Subcutaneous abdominal adipose tissue (tissue), 5 donors: Measurements from ENCODE around the gene NALCN.
"Not testable (repeated sequence)": the region's sequence is repeated elsewhere in the genome, so short reads cannot be mapped to it uniquely, and the experiment has no call there.

ENCODE experiments used
- H3K27ac ChIP-seq: one replicate; pipeline ENCODE4 v1.7.0; 2013; ENCODE audit warnings: low read depth, mild to moderate bottlenecking, inconsistent platforms, low read length, moderate library complexity
- H3K27me3 ChIP-seq, 5 donors: one replicate each; pipeline ENCODE4 v1.7.0; 2013; ENCODE audit warnings: low read length in 5 of 5, inconsistent platforms in 1 of 5; ENCODE audit not compliant: control insufficient read depth in 5 of 5, insufficient read depth in 4 of 5
- H3K36me3 ChIP-seq, 5 donors: one replicate each; pipeline ENCODE4 v1.7.0; 2013; ENCODE audit warnings: low read length in 5 of 5; ENCODE audit not compliant: control insufficient read depth in 5 of 5, insufficient read depth in 5 of 5
- H3K4me1 ChIP-seq, 5 donors: one replicate each; pipeline ENCODE4 v1.7.0; 2013; ENCODE audit warnings: low read length in 5 of 5, mild to moderate bottlenecking in 3 of 5, moderate library complexity in 1 of 5; ENCODE audit not compliant: control insufficient read depth in 5 of 5, insufficient read depth in 5 of 5
- H3K4me3 ChIP-seq, 5 donors: one replicate each; pipeline ENCODE4 v1.7.0; 2013; ENCODE audit warnings: low read length in 5 of 5, low read depth in 1 of 5
- H3K9ac ChIP-seq, 5 donors: one replicate each; pipeline ENCODE4 v1.7.0; 2013; ENCODE audit warnings: low read length in 5 of 5, mild to moderate bottlenecking in 4 of 5, moderate library complexity in 3 of 5
- H3K9me3 ChIP-seq, 5 donors: one replicate each; pipeline ENCODE4 v1.7.0; 2013; ENCODE audit warnings: low read length in 5 of 5; ENCODE audit not compliant: control insufficient read depth in 5 of 5
- donor health status: healthy.
- donor health status: healthy.
- donor health status: healthy.
- donor health status: healthy.
- donor health status: healthy.

Gene NALCN

GRCh38 chr13:101323601-101324000 lies 92.7 kb downstream of the NALCN start:
- Histone ChIP-seq H3K9me3 (no peaks in the 10 kb centered on the region), H3K9ac (no peak overlapping the region), H3K4me1 (no peaks in the 10 kb centered on the region), H3K27me3 (no peaks in the 10 kb centered on the region), H3K4me3 (no peak overlapping the region), H3K27ac (no peak overlapping the region), H3K36me3 (no peaks in the 10 kb centered on the region)

- H3K27me3 ChIP-seq: no peaks in the 10 kb centered on the region
- no peaks in the 10 kb centered on the region for H3K9me3 ChIP-seq
- no peaks in the 10 kb centered on the region for H3K36me3 ChIP-seq
- no peak overlapping the region for H3K4me3 ChIP-seq
- H3K4me1 ChIP-seq: no peaks in the 10 kb centered on the region
- no peak overlapping the region for H3K9ac ChIP-seq
- H3K27ac ChIP-seq: no peak overlapping the region
Observed at GRCh38 chr13:101317986-101318523, 98.3 kb downstream of the NALCN start.

- not testable (repeated sequence) for H3K9me3 ChIP-seq, H3K4me1 ChIP-seq, H3K27me3 ChIP-seq
Observed at GRCh38 chr13:101313479-101313878, 102.8 kb downstream of the NALCN start.

GRCh38 chr13:101309014-101309619 lies 107.2 kb downstream of the NALCN start:
- Histone ChIP-seq H3K27ac (no peak overlapping the region), H3K36me3 (no peaks in the 10 kb centered on the region), H3K4me3 (no peak overlapping the region), H3K27me3 (no peaks in the 10 kb centered on the region), H3K9me3 (peaks cover 0 to 3% (median 0%) of the 10 kb centered on the region in 5 donors), H3K4me1 (no peaks in the 10 kb centered on the region), H3K9ac (no peak overlapping the region)

More at GRCh38 chr13:101313479-101313878, 102.8 kb downstream of the NALCN start:
- H3K9ac ChIP-seq, H3K36me3 ChIP-seq, H3K27ac ChIP-seq, H3K4me3 ChIP-seq: not testable (repeated sequence)

- Histone ChIP-seq H3K27me3 (no peaks in the 10 kb centered on the region), H3K36me3 (no peaks in the 10 kb centered on the region), H3K9ac (no peak overlapping the region), H3K4me3 (no peak overlapping the region), H3K9me3 (peaks cover 0 to 3% (median 0%) of the 10 kb centered on the region in 5 donors), H3K27ac (no peak overlapping the region), H3K4me1 (no peaks in the 10 kb centered on the region)
Observed at GRCh38 chr13:101308247-101309013, 107.9 kb downstream of the NALCN start.

- no peak overlapping the region for H3K9ac ChIP-seq
- H3K9me3 ChIP-seq: peaks cover 0 to 3% (median 0%) of the 10 kb centered on the region in 5 donors
- no peak overlapping the region for H3K4me3 ChIP-seq
- no peak overlapping the region for H3K27ac ChIP-seq
- no peaks in the 10 kb centered on the region for H3K27me3 ChIP-seq
- H3K4me1 ChIP-seq: no peaks in the 10 kb centered on the region
- H3K36me3 ChIP-seq: no peaks in the 10 kb centered on the region
Observed at GRCh38 chr13:101307181-101307701, 109.1 kb downstream of the NALCN start.

- Histone ChIP-seq H3K9me3 (peaks cover 0 to 3% (median 0%) of the 10 kb centered on the region in 5 donors), H3K4me3 (no peak overlapping the region), H3K27me3 (no peaks in the 10 kb centered on the region), H3K36me3 (no peaks in the 10 kb centered on the region), H3K9ac (no peak overlapping the region), H3K27ac (no peak overlapping the region), H3K4me1 (no peaks in the 10 kb centered on the region)
Observed at GRCh38 chr13:101306773-101307172, 109.5 kb downstream of the NALCN start.

GRCh38 chr13:101305981-101306411 lies 110.3 kb downstream of the NALCN start:
- peaks cover 0 to 3% (median 0%) of the 10 kb centered on the region in 5 donors for H3K9me3 ChIP-seq
- no peaks in the 10 kb centered on the region for H3K27me3 ChIP-seq
- H3K4me1 ChIP-seq: no peaks in the 10 kb centered on the region
- no peaks in the 10 kb centered on the region for H3K36me3 ChIP-seq
- H3K9ac ChIP-seq: no peak overlapping the region
- H3K4me3 ChIP-seq: no peak overlapping the region
- H3K27ac ChIP-seq: no peak overlapping the region

- Histone ChIP-seq H3K4me3 (no peak overlapping the region), H3K27me3 (no peaks in the 10 kb centered on the region), H3K27ac (no peak overlapping the region), H3K9me3 (no peaks in the 10 kb centered on the region), H3K4me1 (no peaks in the 10 kb centered on the region), H3K9ac (no peak overlapping the region), H3K36me3 (no peaks in the 10 kb centered on the region)
Observed at GRCh38 chr13:101303521-101303920, 112.8 kb downstream of the NALCN start.

GRCh38 chr13:101301053-101301452 lies 115.3 kb downstream of the NALCN start:
- Histone ChIP-seq H3K9me3 (no peaks in the 10 kb centered on the region), H3K9ac (no peak overlapping the region), H3K27me3 (no peaks in the 10 kb centered on the region), H3K4me3 (no peak overlapping the region), H3K36me3 (no peaks in the 10 kb centered on the region), H3K27ac (no peak overlapping the region), H3K4me1 (no peaks in the 10 kb centered on the region)
